Fibroblast of peridontal ligament (primary cell): Measurements from ENCODE around the gene C14orf93.
"Not testable (repeated sequence)": the region's sequence is repeated elsewhere in the genome, so short reads cannot be mapped to it uniquely, and the experiment has no call there.

Experiments
- DNase-seq: peaks from one replicate; pipeline ENCODE4 v3.0.0-alpha.2; 2010; ENCODE audit errors: extremely low read depth

C14orf93 gene

GRCh38 chr14:23021434-23021833, 11.5 kb upstream of the C14orf93 start:
- no peak for DNase-seq

- no peak for DNase-seq
These were observed 10.5 kb upstream of the C14orf93 start for GRCh38 chr14:23020143-23021128.

GRCh38 chr14:23018107-23018506, 8.2 kb upstream of the C14orf93 start:
- no peak for DNase-seq

- DNase-seq, result no peak
These were observed 7.1 kb upstream of the C14orf93 start for GRCh38 chr14:23017091-23017490.

GRCh38 chr14:23015618-23016017, 5.7 kb upstream of the C14orf93 start:
- no peak for DNase-seq

GRCh38 chr14:23013749-23014054, 3.8 kb upstream of the C14orf93 start:
- not testable (repeated sequence) for DNase-seq

- DNase-seq, result no peak
These were observed 3.3 kb upstream of the C14orf93 start for GRCh38 chr14:23013054-23013748.

- DNase-seq, result no peak
These were observed 432 bp downstream of the C14orf93 start for GRCh38 chr14:23009483-23009938.

GRCh38 chr14:23008831-23009230, 1.1 kb downstream of the C14orf93 start:
- DNase-seq, result peak; percentile 16

- peak; percentile 97 for DNase-seq
These were observed 3.2 kb downstream of the C14orf93 start for GRCh38 chr14:23006544-23007419.

- DNase-seq, result no peak
These were observed 3.8 kb downstream of the C14orf93 start for GRCh38 chr14:23006188-23006534.

- DNase-seq, result no peak
These were observed 4.3 kb downstream of the C14orf93 start for GRCh38 chr14:23005451-23006187.

- DNase-seq, result not testable (repeated sequence)
These were observed 5.7 kb downstream of the C14orf93 start for GRCh38 chr14:23004274-23004673.

GRCh38 chr14:23002592-23002991, 7.4 kb downstream of the C14orf93 start:
- no peak for DNase-seq

- no peak for DNase-seq
These were observed 9.1 kb downstream of the C14orf93 start for GRCh38 chr14:23000860-23001259.

GRCh38 chr14:22998329-22999012, 11.5 kb downstream of the C14orf93 start:
- DNase-seq, result no peak

- DNase-seq, result no peak
These were observed 12.1 kb downstream of the C14orf93 start for GRCh38 chr14:22997676-22998323.

- no peak for DNase-seq
These were observed 12.9 kb downstream of the C14orf93 start for GRCh38 chr14:22996768-22997654.
